Activated naive CD4-positive, alpha-beta T cell treated with anti-CD3 and anti-CD28 coated beads for 36 hours (primary cell): ENCODE measurements around the gene ELF1. TPM values are rescaled to one million over a fixed set of nuclear protein-coding genes. Genes with fewer than 3 reads are reported as not detected.
"Not testable (repeated sequence)": the region's sequence is repeated elsewhere in the genome, so short reads cannot be mapped to it uniquely, and the experiment has no call there.

Source experiments
- CTCF ChIA-PET: fragments of 350-600 bp; sonication (Branson Sonifier 250); formaldehyde crosslinking; loops from one replicate; lab custom pipeline; 2021; ENCODE audit warnings: antibody characterized with exemption; lab: Charles Lee
- DNase-seq: peaks from one replicate; pipeline ENCODE4 v3.0.0-alpha.2; 2020
- H3K27ac Mint-ChIP-seq: one replicate; pipeline ENCODE4 v1.8.0; 2021; ENCODE audit warnings: mild to moderate bottlenecking, mixed read lengths
- H3K27me3 Mint-ChIP-seq: one replicate; pipeline ENCODE4 v1.8.0; 2021; ENCODE audit warnings: low read depth, mixed read lengths
- H3K36me3 Mint-ChIP-seq: one replicate; pipeline ENCODE4 v1.8.0; 2021; ENCODE audit warnings: low read depth, mixed read lengths
- H3K4me1 Mint-ChIP-seq: one replicate; pipeline ENCODE4 v1.8.0; 2021; ENCODE audit warnings: low read depth, mixed read lengths
- H3K4me3 Mint-ChIP-seq: one replicate; pipeline ENCODE4 v1.8.0; 2021; ENCODE audit warnings: mild to moderate bottlenecking, moderate library complexity, mixed read lengths
- H3K9me3 Mint-ChIP-seq: one replicate; pipeline ENCODE4 v1.8.0; 2021; ENCODE audit warnings: mixed read lengths
- intact Hi-C: fragments of 100-400 bp; cut with micrococcal nuclease; formaldehyde crosslinking; loops from one replicate; pipeline ENCODE4 v1.15.1; 2023
- total RNA-seq, 2 experiments: library from RNA; stranded (reverse); gene quantifications; one replicate each; pipeline ENCODE4 v1.2.3, GENCODE V29; 2021

ELF1 gene
- total RNA-seq, 2 experiments from 2014 or later, result 61.7 to 62.3 TPM

DNA sequence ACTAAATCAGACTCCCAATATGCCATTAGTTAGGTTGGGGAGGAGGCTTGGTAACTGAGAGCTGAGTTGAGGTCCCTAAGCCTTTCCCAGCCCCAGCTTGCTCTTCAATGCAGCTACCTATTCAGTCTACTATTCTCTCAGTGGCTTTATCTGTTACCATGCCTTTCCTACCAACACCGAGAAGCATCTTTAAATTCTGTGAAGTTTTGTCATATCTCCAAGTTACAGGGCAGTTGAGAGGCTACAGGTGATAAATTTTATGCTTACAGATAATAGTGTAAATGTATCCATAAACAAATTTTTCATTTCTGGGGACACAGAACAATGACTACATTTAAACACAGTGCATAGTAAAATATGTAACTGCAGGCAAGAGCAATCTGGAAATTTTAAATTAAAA is 110.6 kb downstream of the ELF1 start:
- H3K27ac Mint-ChIP-seq, result no peak overlapping the region
- intact Hi-C loops, result no loop called here
- H3K27me3 Mint-ChIP-seq, result no peaks in the 10 kb centered on the region
- peaks cover 18% of the 10 kb centered on the region for H3K4me1 Mint-ChIP-seq
- DNase-seq, result no peak
- CTCF ChIA-PET, result interaction anchor here (0.9 kb wide), 1 partner anchor 20 kb away, joined by 3 read pairs; no protein-coding TSS in a partner anchor
- no peak overlapping the region for H3K4me3 Mint-ChIP-seq
- H3K9me3 Mint-ChIP-seq, result no peaks in the 10 kb centered on the region
- H3K36me3 Mint-ChIP-seq, result peaks cover 3% of the 10 kb centered on the region

- H3K4me1 Mint-ChIP-seq, DNase-seq, CTCF ChIA-PET, intact Hi-C loops, H3K27me3 Mint-ChIP-seq, H3K27ac Mint-ChIP-seq, H3K9me3 Mint-ChIP-seq, H3K36me3 Mint-ChIP-seq, H3K4me3 Mint-ChIP-seq: not testable (repeated sequence)
Measured at GRCh38 chr13:40901032-40901431, 118.1 kb downstream of the ELF1 start.

DNA sequence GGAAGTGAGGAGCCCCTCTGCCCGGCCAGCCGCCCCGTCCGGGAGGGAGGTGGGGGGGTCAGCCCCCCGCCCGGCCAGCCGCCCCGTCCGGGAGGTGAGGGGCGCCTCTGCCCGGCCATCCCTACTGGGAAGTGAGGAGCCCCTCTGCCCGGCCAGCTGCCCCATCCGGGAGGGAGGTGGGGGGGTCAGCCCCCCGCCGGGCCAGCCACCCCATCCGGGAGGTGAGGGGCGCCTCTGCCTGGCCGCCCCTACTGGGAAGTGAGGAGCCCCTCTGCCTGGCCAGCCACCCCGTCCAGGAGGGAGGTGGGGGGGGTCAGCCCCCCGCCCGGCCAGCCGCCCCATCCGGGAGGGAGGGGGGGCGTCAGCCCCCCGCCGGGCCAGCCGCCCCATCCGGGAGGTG is 118.5 kb downstream of the ELF1 start:
- H3K4me3 Mint-ChIP-seq, H3K27me3 Mint-ChIP-seq, CTCF ChIA-PET, H3K27ac Mint-ChIP-seq, H3K9me3 Mint-ChIP-seq, H3K36me3 Mint-ChIP-seq, H3K4me1 Mint-ChIP-seq, DNase-seq, intact Hi-C loops: not testable (repeated sequence)

DNA sequence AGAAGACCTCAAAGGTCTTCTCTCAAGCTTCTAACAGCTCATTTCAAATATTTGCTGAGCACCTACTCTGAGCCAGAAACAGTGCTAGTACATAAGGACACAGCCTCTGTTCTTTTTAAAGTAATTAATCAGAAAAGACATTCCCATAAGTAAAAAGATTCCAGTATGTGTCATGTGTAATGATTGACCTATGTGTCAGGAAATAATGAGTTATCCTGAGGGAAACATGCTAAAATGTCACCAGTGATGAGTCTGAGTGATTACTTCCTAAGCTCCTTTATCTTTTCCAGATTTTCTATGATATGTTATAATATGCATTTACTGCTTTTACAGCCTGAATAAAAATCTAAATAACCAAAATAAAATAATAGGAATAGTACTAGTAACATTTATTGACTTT is 122.1 kb downstream of the ELF1 start:
- Mint-ChIP-seq H3K27ac (no peak overlapping the region), H3K36me3 (peaks cover 8% of the 10 kb centered on the region), H3K9me3 (peaks cover 4% of the 10 kb centered on the region), H3K27me3 (no peaks in the 10 kb centered on the region), H3K4me3 (no peak overlapping the region), H3K4me1 (peaks cover 2% of the 10 kb centered on the region)
- DNase-seq, result no peak
- intact Hi-C loops, result no loop called here
- CTCF ChIA-PET, result no interaction called here

- Mint-ChIP-seq H3K36me3 (peaks cover 11% of the 10 kb centered on the region), H3K27ac (no peak overlapping the region), H3K9me3 (peaks cover 6% of the 10 kb centered on the region), H3K4me1 (peaks cover 2% of the 10 kb centered on the region), H3K4me3 (no peak overlapping the region), H3K27me3 (no peaks in the 10 kb centered on the region)
- no peak for DNase-seq
- intact Hi-C loops, result no loop called here
- CTCF ChIA-PET, result no interaction called here
Measured at GRCh38 chr13:40895227-40896184, 123.6 kb downstream of the ELF1 start.

- CTCF ChIA-PET, result interaction anchor here (0.6 kb wide), 2 partner anchors 115 to 221 kb away, joined by 3 read pairs; no protein-coding TSS in a partner anchor
- DNase-seq, H3K9me3 Mint-ChIP-seq, intact Hi-C loops, H3K27ac Mint-ChIP-seq, H3K4me1 Mint-ChIP-seq, H3K27me3 Mint-ChIP-seq, H3K4me3 Mint-ChIP-seq: not testable (repeated sequence)
- peaks cover 20% of the 10 kb centered on the region for H3K36me3 Mint-ChIP-seq
Measured at GRCh38 chr13:40893573-40893972, 125.5 kb downstream of the ELF1 start.

DNA sequence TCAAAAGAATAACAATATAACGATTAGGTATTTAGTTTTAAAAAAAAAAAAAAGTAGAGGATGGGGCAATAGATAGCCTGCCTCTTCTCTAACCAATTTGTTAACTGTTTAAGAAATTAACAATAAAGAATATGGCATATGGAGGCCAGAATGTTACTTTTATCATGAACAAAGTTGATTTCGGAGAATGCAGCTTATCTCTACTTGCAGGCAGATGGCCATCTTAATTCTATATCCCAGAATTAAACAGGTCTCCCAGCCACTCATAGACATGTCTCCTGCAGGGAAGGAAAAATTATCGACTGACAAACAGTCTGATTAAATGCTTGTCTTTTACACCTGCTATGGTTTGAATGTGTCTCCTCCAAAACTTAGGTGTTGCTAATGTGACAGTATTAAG is 133.1 kb downstream of the ELF1 start:
- Mint-ChIP-seq H3K4me1 (peaks cover 21% of the 10 kb centered on the region), H3K27me3 (no peaks in the 10 kb centered on the region), H3K36me3 (peaks cover 29% of the 10 kb centered on the region), H3K27ac (no peak overlapping the region), H3K4me3 (no peak overlapping the region), H3K9me3 (no peaks in the 10 kb centered on the region)
- no peak for DNase-seq
- intact Hi-C loops, result no loop called here
- CTCF ChIA-PET, result no interaction called here

DNA sequence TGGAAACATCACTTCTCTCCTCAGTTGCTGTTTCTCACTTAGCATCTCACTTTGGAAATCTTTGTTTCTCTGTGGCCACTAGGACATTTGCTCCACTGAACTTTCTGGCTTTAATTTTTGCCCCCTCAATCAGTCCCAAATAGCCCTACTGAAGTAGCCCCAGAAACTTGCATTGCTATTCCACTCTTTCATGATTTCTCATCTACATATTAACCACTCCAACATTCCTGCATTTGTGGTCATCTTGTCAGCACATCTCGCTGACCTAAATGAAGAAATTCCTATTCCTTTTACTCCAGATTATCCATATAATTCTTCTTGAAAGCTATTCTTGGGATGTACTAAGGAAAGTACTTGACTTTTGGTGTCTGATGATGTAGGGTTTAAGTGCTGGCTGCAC is 134.9 kb downstream of the ELF1 start:
- DNase-seq, intact Hi-C loops, CTCF ChIA-PET, H3K27ac Mint-ChIP-seq, H3K27me3 Mint-ChIP-seq, H3K4me3 Mint-ChIP-seq, H3K9me3 Mint-ChIP-seq: not testable (repeated sequence)
- H3K36me3 Mint-ChIP-seq, result peaks cover 37% of the 10 kb centered on the region
- H3K4me1 Mint-ChIP-seq, result peaks cover 21% of the 10 kb centered on the region

Other genes starting within 250 kb of the ELF1 start
- gene MRPS31, start 248.1 kb downstream of the ELF1 start, total RNA-seq, result 10 to 100 TPM; 28.4 to 28.8 TPM
- 10 to 100 TPM; 15.5 to 15.6 TPM for gene SLC25A15, start 229.7 kb downstream of the ELF1 start, total RNA-seq
- 1 to 10 TPM; 8.1 to 8.2 TPM for gene WBP4, start 42.2 kb upstream of the ELF1 start, total RNA-seq
- gene KBTBD6, start 113.5 kb upstream of the ELF1 start, total RNA-seq, result 1 to 10 TPM; 3.9 to 4.0 TPM
- gene KBTBD7, start 175.3 kb upstream of the ELF1 start, total RNA-seq, result 1 to 10 TPM; 4.2 to 4.3 TPM
- gene MTRF1, start 244.3 kb upstream of the ELF1 start, total RNA-seq, result 10 to 100 TPM; 23.2 to 28.4 TPM